Activated effector memory CD4-positive, alpha-beta T cell treated with anti-CD3 and anti-CD28 coated beads, Interleukin-2, amount 50 U/mL, for 16 hours (primary cell): Measurements from ENCODE around the gene NDRG4.
"Not testable (repeated sequence)": the region's sequence is repeated elsewhere in the genome, so short reads cannot be mapped to it uniquely, and the experiment has no call there.

Experiments
- DNase-seq: peaks from one replicate; pipeline ENCODE4 v3.0.0-alpha.2; 2020

Gene NDRG4

DNA sequence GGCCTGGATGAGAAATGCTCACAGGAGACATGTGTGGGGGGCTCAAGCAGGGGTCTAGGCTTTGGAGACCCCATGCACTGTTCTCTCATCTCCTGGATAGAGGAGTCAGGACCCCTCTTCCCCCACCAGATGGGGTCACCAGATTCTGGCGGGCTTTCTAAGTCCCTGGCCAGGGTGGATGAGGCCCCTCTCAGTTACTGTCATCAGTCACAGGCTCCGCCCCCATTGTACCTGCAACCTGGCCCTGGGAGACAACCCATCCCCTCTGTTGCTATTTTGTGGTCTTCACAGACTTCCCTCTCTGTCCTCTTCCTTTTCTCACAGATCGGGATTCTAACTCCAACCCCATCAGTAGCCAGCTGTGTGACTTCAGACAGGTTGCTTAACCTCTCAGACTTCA, 33.5 kb upstream of the NDRG4 start:
- no peak for DNase-seq

DNA sequence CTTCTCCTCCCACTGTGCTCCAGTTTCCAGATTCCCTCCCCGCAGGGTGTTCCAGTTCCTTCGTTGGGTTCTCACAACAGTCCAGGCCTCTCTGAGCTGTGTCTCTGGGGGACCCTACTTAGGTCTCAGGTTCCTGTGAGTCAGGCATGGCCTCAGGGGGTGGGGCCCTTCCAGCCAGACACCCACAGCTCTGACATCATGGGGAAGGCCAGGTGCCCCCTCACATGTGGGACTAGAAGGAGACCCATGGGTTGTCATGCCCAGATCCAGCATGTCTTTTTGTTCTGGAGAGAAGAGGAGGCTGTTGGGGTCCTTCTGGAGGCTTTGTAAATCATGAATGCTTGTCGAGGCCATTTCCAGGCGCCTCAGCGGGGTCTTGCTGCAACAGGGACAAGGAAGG, 32.0 kb upstream of the NDRG4 start:
- DNase-seq, result no peak

DNA sequence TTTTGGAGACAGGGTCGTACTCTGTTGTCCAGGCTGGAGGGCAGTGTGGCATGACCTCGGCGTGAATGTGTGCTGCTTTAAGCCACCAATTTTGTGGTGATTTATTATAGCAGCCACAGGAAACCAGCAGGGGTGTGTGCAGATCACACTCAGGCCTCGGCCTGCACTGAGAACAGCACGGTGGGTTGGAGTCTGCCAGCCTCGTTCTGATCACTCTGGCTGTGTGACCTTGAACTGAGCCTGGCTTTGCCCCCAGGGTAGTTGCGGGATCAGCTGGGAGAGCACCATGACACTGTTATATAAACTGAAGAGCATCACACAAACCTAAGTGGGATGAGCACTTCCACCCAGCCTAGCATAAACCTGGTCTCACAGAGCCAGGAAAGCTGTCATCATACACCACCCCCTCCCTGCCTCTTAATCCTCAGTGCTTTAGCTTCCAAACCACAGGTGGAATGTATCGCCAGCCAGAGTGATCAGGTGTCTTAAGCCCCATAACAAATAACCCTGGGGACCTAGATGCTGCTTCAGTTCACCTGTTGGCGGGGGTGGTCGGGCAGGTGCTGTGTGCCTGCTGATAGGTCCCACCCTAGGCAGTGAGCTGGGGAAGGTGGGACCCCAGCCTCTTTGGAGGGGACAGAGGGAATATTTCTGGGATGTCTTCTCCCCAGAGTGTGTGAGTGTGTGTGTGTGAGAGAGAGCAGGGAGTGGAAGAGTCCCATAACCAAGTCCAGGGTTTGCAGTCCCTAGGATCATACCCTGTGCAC, 28.6 kb upstream of the NDRG4 start:
- DNase-seq, result no peak

DNA sequence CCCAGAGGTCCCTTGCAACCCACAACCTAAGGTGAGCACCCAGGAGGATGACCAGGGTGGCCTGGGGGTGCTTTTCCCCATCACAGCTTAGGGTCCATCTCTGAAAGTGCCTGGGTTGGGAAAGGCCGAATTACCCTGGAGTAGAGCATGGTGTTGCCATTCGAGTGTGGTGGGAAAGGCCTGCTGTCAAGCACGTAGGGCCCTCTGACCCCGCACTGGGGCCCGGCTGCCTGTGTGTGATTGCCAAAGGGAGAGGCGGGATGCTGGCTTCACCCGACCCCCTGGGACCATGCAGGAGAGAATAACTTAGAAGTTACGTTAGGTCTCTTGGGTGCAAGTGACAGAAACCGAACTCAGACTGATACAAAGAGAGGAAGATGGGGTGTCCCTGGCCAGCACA, 27.7 kb upstream of the NDRG4 start:
- DNase-seq, result no peak

DNA sequence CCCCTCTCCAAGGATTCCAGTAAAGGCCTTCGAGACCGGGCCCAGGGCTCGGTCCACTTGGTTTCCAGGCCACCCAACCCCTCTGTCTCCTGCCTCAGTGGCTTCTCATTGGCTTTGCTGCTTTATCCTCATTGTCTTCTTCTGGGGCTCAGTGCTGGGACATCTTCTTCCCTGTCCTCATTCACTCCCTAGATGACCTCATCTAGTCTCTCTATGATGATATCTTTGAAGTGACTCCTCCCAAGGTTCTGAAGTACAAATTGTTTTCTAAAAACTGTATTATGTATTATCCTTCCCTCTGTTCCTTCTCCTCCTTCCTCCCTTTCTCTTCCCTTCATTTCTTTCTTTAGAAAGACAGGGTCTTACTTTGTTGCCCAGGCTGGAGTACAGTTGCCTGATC, 27.1 kb upstream of the NDRG4 start:
- no peak for DNase-seq

DNA sequence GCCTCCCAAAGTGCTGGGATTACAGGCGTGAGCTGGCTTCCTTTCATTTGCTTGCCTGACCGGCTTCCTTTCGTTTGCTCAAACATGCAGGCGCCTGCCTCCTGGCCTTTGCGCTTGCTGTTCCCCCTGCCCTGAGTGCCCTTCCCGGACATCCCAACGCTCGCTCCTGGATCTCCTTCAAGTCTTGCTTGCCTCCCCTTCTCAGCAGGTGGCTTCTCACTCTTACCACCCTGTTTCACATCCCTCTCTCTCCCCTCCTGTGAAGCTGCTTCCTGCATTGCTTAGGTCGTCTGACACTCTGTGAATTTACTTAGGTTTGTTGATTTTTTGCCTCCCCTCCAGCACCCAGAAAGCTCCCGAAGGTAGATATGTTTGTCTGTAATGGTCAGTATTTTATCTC, 25.6 kb upstream of the NDRG4 start:
- DNase-seq, result no peak

DNA sequence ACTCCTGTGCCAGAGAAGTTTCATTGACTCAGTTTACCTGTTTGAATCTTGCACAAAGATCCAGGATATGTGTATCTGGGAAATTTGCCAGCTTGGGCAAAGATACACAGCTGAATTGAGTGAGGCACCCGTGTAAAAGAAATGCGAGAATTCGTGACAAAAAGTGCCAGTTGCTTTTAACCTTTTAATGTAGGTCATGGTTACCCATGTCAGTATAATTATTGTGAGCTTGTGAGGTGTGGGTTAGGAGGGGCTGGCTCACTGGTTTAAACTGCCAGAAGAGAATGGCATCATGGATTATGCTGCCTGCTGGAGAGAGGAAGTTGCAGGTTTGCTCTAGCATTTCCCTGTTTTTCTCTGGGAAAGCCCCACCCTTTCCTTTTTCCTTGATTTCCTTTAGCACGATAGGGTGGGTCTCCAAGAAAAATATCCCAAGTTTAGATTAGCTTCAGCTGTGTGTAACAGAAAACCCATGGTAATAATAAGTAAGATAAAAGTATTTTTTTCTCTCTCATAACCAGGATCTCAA, 24.8 kb upstream of the NDRG4 start:
- no peak for DNase-seq

DNA sequence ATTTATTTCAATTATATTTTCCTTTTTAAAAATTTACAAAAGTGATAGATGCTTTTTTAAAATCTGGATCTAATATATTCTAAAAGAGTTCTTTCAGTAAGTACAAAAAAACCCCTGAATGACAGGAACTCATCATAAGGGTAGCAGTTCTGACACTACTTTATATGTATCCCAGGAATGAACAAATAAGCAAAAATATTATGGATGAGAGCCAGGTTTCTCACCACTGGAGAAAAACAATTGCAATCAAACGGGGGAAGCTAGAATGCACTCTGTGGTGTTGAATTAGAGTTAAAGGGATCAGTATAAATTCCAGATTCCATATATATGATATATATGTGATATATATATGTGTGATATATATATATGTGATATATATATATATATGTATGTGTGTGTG, 23.2 kb upstream of the NDRG4 start:
- DNase-seq, result no peak

DNA sequence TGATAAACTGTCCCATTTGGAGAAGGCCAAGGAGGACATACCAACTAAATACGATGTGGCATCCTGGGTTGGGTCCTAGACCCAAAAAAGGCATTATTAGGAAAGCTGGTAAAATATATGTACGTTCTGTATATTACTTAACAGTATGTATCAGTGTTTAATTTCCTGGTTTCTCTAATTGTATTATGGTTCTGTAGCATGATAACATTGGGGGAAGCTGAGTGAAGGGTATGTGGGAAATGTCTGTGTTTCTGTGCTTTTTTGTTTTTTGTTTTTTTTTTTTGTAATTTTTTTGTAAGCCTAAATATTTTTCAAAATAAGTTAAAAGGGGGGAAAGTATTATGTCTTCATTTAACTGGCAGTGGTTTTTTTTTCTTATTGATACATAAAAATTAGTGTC, 21.5 kb upstream of the NDRG4 start:
- no peak for DNase-seq

DNA sequence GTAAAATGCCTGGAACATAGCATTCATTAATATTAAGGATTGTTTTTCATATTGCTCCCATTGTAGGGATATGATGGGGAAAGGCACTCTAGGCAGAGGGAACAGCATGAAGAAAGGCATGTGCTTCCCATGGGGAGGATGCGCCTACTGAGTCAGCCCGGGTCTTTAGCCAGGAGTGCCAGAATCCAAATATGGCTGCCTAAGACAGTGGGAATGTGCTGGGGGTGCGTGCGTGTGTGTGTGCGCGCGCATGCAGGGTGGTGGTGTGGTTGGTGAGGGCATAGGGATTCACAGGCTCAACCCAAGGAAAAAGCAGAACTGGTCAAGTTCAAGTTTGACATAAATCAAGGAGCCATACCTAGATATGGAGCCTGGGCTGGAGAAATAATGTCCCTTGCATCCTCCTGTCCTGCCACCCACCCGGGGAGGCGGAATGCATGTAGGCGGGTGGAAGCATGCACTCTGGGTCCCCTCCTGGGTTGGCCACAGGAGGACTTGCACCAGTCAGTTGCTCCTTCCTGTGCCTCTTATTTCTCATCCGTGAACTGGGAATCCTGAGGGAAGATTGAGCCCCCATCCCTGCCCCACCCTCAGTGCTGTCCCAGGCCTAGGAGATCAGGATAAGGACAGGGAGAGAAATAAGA, 18.6 kb upstream of the NDRG4 start:
- no peak for DNase-seq

DNA sequence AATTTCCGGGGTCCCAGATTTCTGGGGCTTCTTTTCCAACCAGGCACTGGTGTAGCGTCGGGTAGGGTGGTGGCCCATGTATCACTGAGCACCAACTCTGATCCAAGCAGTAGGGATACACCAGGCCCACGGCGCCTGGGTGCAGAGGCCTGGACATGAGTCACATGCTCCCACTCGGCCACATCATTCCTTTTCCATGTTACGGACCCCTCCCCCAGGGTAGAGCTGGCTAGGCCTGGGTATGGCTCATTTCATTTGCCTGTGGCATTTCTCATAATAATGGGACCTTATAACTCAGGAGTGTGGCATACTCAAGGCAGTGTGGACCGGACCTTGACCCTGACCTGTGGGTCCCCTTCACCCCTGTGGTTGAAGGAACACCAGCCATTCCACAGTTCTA, 18.0 kb upstream of the NDRG4 start:
- no peak for DNase-seq

DNA sequence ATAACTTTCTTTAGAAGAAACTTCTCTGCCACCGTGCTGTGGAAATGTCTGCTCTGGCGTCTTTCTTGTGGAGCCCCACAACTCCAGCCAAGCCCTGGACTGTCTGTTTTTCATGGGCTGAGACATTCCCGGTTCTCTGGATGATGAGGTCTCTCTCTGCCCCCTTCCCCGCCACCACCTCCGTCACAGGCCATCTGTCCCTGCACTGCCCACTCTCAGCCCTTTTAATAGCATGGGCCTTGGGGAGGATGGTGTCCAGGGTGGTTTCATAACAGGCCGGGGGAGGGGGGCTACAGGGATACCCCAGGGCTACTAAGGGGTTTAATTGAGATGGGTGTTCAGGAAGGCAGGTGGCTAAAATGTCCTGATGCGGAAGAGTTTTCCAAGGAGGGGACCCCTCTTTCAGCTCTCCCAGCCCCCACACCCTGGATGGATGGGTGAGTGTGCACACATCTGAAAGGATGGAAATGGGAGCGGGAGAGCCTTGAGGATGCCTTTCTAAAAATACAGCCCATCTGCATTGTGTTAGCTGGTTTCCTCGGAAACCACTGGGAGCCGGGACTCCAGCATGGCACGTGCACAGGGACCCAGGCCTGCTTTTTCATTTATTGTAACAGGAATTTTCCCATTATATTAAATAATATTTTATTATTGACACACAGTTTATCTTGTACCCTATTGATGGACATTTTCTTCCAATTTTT, 14.6 kb upstream of the NDRG4 start:
- DNase-seq, result no peak

DNA sequence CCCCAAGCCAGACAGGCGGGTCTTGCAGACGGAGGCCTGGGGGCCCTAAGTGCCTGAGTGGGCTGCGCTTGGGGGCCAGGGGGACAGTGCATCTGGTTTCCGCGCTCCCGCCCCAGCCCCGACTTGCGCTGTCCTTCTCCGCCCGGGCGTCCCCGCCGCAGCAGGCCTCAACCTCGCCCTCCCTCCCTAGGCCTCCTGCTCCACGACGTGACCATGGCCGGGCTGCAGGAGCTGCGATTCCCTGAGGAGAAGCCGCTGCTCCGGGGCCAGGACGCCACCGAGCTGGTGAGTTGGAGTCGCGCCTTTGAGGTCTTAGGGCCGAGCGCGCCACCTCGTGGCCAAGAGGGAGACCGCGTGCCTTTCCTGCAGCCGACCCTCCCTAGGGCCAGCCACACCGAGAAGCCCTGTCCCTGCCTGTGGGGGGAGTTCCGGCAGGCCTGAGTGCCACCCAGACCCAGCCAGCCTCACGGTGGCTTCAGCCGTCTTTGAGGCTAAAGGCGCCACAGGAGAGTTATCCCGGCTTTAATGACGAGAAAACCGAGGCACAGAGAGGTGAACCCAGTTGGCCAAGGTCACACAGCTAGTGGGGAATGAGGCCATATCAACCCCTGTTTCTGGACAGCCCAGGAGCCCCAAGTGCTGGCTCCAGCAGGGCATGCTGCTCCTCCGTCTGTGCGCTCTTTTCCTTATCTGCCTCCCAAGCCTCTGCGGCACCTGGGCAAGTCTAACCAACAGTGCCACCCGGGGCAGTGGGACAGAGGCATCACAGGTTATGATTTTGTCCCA, 12.2 kb upstream of the NDRG4 start:
- DNase-seq, result peak; percentile 89

DNA sequence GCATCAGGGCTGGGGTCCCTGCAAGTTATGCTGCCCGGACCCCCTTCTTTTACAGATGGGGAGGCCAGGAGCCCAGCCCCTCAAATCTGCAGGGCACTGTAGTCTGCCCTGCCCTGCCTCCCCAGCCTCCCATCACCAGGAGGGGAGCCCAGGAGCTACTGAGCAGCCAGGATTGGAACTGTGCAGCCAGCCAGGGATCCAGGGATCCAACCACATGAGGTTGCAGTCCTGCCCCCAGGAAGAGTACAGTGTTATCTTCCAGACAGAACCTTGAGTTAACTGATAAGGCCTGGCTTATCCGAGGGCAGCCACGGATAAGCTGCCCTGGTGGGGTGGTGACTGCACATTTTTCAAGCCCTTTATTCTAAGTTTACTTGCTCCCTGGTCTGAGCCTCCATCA, 11.4 kb upstream of the NDRG4 start:
- DNase-seq, result no peak

DNA sequence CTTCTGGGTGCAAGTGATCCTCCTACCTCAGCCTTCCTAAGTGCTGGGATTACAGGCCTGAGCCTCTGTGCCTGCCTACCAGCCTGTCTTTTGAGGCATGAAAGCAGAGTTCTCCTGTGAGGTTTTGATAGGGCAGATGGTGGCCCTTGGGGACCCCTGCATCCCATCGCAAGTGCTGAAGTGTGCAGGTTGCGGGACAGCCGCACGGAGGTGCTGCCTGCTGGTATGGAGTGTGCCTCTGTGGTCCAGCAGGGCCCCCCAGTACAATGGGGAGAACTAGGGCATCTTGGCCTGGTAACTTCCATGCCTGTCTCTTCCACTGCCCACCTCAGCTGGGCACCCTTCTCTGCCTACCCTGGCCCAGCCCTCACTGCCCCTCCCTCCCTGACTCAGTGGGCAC, 9.9 kb upstream of the NDRG4 start:
- no peak for DNase-seq

DNA sequence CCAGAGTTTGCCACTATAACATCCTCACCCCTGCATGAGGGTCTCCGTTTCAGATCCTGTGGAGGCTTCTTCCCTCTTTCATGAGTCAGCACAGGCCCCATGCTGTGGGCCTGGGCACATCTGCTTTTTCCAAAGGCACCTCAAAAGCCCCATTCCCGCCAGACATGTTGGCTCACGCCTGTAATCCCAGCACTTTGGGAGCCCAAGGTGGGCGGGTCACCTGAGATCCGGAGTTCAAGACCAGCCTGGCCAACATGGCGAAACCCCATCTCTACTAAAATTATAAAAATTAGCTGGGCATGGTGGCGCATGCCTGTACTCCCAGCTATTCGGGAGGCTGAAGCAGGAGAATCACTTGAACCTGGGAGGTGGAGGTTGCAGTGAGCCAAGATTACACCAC, 9.4 kb upstream of the NDRG4 start:
- not testable (repeated sequence) for DNase-seq

DNA sequence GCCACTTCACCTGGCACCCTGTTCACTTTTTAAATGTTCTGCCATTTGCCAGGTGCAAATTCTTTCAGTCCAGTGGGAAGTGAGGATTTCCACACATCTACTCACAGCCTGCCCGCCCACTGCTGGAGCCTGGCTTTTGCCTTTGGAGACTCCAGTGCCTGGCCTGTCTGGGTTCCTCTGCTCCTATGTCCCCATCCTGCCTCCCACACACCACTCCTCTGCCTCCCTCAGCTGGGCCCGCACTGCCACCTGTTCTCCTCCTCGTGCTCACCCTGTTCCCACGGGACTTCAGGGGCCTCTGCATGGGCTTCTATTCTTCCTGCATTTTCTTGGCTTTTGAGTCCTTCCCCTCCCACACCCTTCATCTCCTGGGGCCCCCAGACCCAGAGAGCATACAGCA, 7.9 kb upstream of the NDRG4 start:
- no peak for DNase-seq

DNA sequence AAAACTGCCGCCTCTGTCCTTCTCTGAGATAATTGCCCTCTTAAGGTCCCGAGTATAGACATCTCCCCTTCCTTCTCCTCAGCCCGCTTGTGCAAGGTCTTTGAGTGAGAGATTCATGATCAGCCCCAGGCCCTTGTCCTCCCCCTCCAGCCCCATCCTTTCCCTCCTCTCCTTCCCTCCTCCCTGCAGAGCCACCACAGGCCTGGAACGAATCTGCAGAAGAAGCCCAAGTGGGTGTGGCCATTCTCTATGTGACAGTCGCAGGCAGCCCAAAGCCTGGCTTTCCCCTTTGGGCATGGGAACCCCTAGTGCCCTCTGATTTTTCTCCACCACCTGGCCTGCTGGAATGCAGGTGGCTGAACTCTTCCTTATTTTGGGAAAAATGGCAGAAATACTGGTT, 7.2 kb upstream of the NDRG4 start:
- no peak for DNase-seq

DNA sequence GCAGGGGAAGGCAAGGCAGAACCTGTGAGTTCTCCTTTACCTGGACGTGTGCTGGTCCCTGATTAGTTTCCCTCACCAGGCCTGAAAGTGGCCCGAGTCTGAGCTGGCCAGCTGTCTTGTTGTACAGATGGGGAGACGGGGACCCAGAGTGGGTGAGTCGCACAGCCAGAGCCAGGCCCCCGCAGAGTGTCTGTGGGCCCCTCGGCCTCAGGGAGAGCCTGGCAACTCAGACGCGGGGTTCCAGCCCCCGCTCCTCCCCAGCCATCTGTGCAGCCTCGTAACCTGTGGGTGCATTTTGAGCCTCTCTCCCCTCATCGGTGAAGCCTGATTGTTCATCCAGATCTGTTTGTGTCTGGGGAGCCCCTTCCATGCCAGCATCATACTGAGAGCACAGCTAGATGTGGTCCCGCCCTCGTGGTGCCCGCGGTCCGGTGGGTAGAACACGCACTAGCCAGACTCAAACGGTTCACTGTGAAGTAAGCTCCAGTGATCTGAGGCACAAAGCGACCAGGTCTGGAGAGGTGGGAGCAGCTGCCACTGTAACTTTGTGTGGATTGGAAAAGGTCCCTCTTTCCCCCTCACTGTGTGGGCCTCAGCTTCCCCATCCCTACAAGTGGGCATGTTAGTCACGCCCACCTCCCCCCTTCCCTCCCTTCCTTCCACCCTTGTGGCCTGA, 6.0 kb upstream of the NDRG4 start:
- DNase-seq, result no peak

DNA sequence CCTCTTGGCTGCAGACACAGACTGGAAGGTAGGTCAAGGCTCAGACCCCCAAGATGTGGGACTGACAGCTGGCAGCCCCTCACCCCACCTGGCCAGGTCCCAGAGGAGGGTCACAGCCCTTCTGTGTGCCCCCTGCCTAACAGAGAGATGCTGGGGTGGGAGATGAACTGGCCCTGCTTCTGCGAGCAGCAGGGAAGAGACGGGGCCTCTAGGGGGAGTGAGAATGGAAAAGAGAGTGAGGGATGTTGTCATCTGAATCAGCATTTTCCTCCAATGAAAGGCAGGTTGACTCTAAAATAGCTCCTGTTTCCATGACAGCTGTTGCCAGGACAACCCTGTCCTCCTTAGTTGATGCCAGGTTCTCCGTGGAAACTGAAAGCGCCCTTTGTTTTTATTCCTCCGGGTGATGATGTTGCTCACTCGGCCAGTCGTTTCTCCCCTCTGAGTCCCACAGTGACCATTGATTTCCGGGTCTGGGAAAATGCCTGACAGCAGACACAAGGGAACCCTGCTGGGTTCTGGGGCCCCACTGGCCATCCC, 4.9 kb upstream of the NDRG4 start:
- DNase-seq, result peak; percentile 80

DNA sequence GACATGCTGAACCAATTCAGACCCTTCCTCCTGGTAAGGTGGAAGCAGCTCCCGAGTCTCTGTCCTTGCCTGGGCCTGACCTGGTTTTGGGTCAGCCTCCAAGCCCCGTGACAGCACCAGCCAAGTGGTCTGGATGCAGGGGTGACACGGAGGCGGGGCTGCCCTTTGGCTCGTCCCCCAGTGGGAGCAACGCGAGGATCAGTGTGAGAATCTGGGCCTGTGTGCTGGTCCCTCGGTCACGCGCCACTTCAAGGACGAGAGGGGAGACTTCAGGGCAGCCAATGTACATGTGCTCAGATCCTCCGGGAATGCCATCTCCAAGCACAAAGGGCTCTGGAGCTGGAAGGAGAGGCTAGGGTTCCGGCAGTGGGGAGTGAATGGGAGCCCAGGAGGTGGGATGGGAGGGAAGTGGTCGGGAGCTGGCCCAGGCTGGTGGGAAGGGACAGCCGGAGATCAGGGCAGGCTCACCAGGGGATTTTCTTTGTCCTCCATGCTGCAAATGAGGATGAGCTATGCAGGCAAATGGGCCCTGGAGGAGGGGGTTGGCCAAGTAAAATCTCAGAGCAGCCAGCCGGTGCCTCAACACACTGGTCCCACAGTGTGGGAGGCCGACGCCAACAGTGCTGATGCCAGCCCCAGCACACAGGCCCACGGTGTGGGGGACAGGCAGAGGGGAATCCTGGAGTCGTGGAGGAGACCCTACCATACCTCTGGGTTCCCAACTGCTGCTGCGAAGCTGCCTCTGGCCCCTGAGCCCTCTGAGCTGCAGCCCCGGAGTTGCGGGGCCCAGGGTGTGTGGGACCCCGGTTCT, 4.2 kb upstream of the NDRG4 start:
- DNase-seq, result peak; percentile 41
